Measurements from ENCODE around the gene SPAG4. TPM values are rescaled to one million over a fixed set of nuclear protein-coding genes. Genes with fewer than 3 reads are reported as not detected.

SPAG4 gene
- total and polyA plus RNA-seq, 10 of the 15 experiments (the other 5 are each of a cell fraction or from before 2014, with no cell fraction given), result 0.90 to 12.5 (median 2.4) TPM

DNA sequence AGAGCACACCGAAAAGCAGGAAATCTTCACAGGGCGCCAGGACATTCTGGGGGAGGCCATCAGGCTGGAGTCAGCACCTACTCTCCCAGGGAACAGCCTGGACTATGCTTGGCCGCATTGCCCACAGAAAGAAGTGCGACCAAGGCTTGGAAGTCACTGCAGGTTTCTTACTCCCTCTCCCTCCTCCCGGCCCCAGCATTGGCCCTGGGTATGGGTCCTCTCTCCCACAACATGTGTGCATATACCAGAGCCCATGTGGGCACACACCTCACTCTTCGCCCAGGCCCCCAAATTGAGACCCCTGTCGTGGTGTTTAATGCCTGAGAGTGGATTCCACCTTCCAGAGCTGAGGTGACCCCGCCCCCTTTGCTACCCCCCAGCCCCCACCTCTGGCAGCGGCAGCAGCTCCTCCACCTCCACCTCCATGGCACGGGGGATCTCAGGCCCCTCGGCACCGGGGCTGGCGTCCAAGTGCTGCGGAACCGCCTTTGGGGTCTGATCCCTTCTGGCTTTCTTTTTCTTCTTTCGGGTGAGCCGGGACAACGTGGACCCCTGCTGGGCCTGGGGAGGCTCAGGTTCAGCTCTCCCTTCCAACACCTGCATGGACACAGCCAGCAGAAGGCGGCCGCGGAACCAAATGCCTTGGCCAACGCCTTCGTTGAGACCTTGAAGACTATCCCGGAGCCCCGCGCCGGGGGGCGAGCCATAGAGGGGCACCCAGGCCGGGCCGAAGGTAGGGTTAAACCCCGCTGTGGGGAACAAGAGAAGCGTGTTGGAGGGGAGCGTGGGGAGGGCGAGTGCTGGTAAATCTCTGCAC, 15.2 kb upstream of the SPAG4 start (continued):
- TF ChIP-seq, protein P1, sequence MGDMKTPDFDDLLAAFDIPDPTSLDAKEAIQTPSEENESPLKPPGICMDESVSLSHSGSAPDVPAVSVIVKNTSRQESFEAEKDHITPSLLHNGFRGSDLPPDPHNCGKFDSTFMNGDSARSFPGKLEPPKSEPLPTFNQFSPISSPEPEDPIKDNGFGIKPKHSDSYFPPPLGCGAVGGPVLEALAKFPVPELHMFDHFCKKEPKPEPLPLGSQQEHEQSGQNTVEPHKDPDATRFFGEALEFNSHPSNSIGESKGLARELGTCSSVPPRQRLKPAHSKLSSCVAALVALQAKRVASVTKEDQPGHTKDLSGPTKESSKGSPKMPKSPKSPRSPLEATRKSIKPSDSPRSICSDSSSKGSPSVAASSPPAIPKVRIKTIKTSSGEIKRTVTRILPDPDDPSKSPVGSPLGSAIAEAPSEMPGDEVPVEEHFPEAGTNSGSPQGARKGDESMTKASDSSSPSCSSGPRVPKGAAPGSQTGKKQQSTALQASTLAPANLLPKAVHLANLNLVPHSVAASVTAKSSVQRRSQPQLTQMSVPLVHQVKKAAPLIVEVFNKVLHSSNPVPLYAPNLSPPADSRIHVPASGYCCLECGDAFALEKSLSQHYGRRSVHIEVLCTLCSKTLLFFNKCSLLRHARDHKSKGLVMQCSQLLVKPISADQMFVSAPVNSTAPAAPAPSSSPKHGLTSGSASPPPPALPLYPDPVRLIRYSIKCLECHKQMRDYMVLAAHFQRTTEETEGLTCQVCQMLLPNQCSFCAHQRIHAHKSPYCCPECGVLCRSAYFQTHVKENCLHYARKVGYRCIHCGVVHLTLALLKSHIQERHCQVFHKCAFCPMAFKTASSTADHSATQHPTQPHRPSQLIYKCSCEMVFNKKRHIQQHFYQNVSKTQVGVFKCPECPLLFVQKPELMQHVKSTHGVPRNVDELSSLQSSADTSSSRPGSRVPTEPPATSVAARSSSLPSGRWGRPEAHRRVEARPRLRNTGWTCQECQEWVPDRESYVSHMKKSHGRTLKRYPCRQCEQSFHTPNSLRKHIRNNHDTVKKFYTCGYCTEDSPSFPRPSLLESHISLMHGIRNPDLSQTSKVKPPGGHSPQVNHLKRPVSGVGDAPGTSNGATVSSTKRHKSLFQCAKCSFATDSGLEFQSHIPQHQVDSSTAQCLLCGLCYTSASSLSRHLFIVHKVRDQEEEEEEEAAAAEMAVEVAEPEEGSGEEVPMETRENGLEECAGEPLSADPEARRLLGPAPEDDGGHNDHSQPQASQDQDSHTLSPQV (IDR thresholded peaks at IDR 0.05), result no peak
- TF ChIP-seq YBX1 (IDR thresholded peaks at IDR 0.05), result no peak
- TF ChIP-seq, protein P2, sequence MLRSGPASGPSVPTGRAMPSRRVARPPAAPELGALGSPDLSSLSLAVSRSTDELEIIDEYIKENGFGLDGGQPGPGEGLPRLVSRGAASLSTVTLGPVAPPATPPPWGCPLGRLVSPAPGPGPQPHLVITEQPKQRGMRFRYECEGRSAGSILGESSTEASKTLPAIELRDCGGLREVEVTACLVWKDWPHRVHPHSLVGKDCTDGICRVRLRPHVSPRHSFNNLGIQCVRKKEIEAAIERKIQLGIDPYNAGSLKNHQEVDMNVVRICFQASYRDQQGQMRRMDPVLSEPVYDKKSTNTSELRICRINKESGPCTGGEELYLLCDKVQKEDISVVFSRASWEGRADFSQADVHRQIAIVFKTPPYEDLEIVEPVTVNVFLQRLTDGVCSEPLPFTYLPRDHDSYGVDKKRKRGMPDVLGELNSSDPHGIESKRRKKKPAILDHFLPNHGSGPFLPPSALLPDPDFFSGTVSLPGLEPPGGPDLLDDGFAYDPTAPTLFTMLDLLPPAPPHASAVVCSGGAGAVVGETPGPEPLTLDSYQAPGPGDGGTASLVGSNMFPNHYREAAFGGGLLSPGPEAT (IDR thresholded peaks at IDR 0.05; ENCODE audit: low read depth), result no peak

Measured in GM12878 (cell line).